SU-DHL-6 (cell line): ENCODE data around the gene VENTX.

ENCODE experiments used
- H2AFZ ChIP-seq: fragments of 200-600 bp; sonication (generic); 2 replicates; pipeline ENCODE4 v1.6.1; 2014; ENCODE audit warnings: low read depth, mild to moderate bottlenecking, moderate library complexity, mixed read lengths, antibody characterized with exemption, low read length; ENCODE audit not compliant: severe bottlenecking
- H3F3A ChIP-seq: fragments of 200-600 bp; shearing (Covaris generic); 2 replicates; pipeline ENCODE4 v1.6.0; 2016; ENCODE audit warnings: antibody characterized with exemption, mild to moderate bottlenecking; ENCODE audit not compliant: insufficient read depth
- H3K27ac ChIP-seq: fragments of 200-600 bp; sonication (generic); 2 replicates; pipeline ENCODE4 v1.5.1; 2016; ENCODE audit warnings: low read depth, mild to moderate bottlenecking, low read length, moderate library complexity, mixed read lengths
- H3K27me3 ChIP-seq: fragments of 200-600 bp; sonication (generic), shearing (Covaris generic); 2 replicates; pipeline ENCODE4 v1.6.0; 2014; ENCODE audit warnings: mild to moderate bottlenecking, low read length
- H3K36me3 ChIP-seq: fragments of 200-600 bp; sonication (generic); 2 replicates; pipeline ENCODE4 v1.6.1; 2014; ENCODE audit warnings: mild to moderate bottlenecking, low read length, mixed read lengths
- H3K4me2 ChIP-seq: fragments of 300-600, 200-600 bp; shearing (Covaris generic), sonication (generic); 2 replicates; pipeline ENCODE4 v1.6.0; 2014; ENCODE audit warnings: low read length, low read depth, mild to moderate bottlenecking; ENCODE audit not compliant: poor library complexity, severe bottlenecking
- H3K4me3 ChIP-seq: fragments of 200-600 bp; sonication (generic); 2 replicates; pipeline ENCODE4 v1.5.1; 2014; ENCODE audit warnings: antibody characterized with exemption, low read length, mild to moderate bottlenecking, mixed read lengths; ENCODE audit not compliant: insufficient read depth, poor library complexity, severe bottlenecking
- H3K79me2 ChIP-seq: fragments of 200-600 bp; sonication (generic); 2 replicates; pipeline ENCODE4 v1.6.1; 2014; ENCODE audit warnings: mild to moderate bottlenecking, low read length, moderate library complexity; ENCODE audit not compliant: insufficient read depth
- H3K9ac ChIP-seq: fragments of 200-600 bp; sonication (generic); 2 replicates; pipeline ENCODE4 v1.7.0; 2014; ENCODE audit warnings: mild to moderate bottlenecking, low read length
- H3K9me2 ChIP-seq: fragments of 200-600 bp; sonication (generic); replicated peaks from 2 replicates; pipeline ENCODE4 v1.6.1; 2014; ENCODE audit warnings: low read length; ENCODE audit not compliant: insufficient read depth
- H3K9me3 ChIP-seq: fragments of 200-600 bp; sonication (generic); 2 replicates; pipeline ENCODE4 v1.6.1; 2014; ENCODE audit warnings: low read length, mixed read lengths; ENCODE audit not compliant: insufficient read depth
- H4K20me1 ChIP-seq: fragments of 200-600 bp; sonication (generic); 2 replicates; pipeline ENCODE4 v1.6.1; 2014; ENCODE audit warnings: low read depth, mild to moderate bottlenecking, antibody characterized with exemption, low read length, moderate library complexity, mixed read lengths
- EZH2phosphoT487 ChIP-seq: fragments of 200-600 bp; sonication (generic), shearing (Covaris generic); conservative IDR thresholded peaks from 2 replicates; pipeline ENCODE4 v1.6.1; 2018; ENCODE audit warnings: mild to moderate bottlenecking, antibody characterized with exemption, low read length, moderate library complexity, mixed read lengths
- TF ChIP-seq, protein P1 (sequence below): fragments of 200-600 bp; sonication (generic); IDR thresholded peaks from one replicate; pipeline ENCODE4 v1.5.1; 2017; ENCODE audit warnings: antibody characterized with exemption, mild to moderate bottlenecking, low read length, moderate library complexity; ENCODE audit not compliant: insufficient read depth, poor library complexity, severe bottlenecking

VENTX gene

DNA sequence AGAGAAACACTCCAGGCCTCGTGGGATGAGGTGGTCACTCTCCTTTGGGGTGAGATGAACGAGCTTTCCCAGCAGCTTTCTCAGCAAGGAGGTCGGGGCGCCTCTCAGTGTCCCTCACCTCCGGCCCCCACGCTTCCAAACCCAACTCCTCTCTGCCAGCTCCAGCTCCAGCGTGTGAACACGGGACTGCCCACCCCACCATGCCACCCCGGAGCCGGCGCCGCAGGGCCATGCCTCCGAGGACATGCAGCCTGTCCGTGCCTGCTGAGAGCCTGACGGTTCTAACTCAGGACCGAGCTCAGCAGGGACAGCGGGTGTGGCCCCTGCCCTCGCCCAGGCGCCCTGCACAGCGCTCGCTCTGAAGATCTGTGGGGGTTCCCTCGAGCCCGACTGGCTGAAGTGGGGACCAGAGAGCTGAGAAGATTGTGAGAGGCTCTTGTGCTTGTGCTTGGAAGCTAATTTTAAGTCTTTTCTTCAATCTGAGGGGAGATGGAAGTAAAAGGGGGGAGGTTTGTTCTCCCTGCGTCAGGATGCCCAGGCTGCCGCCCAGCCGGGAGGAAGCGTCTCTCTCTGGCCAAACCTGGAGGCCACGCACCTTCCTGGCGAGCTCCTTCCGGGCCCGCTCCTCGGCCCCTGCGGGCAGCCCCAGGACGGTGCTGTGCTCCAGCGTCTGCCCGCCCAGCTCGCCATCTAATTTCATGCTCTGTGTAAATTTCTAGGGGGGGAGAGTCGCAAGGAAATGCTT, 44.1 kb downstream of the VENTX start:
- no peaks in the 10 kb centered on the region for H4K20me1 ChIP-seq
- no peak for TF ChIP-seq EZH2phosphoT487
- TF ChIP-seq, protein P1, sequence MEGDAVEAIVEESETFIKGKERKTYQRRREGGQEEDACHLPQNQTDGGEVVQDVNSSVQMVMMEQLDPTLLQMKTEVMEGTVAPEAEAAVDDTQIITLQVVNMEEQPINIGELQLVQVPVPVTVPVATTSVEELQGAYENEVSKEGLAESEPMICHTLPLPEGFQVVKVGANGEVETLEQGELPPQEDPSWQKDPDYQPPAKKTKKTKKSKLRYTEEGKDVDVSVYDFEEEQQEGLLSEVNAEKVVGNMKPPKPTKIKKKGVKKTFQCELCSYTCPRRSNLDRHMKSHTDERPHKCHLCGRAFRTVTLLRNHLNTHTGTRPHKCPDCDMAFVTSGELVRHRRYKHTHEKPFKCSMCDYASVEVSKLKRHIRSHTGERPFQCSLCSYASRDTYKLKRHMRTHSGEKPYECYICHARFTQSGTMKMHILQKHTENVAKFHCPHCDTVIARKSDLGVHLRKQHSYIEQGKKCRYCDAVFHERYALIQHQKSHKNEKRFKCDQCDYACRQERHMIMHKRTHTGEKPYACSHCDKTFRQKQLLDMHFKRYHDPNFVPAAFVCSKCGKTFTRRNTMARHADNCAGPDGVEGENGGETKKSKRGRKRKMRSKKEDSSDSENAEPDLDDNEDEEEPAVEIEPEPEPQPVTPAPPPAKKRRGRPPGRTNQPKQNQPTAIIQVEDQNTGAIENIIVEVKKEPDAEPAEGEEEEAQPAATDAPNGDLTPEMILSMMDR: no peak
- no peaks in the 10 kb centered on the region for H3K79me2 ChIP-seq
- H3K27ac ChIP-seq: no peak overlapping the region
- H3K9me3 ChIP-seq: no peaks in the 10 kb centered on the region
- no peaks in the 10 kb centered on the region for H3K9me2 ChIP-seq
- no peaks in the 10 kb centered on the region for H3K36me3 ChIP-seq
- H3K9ac ChIP-seq: no peak overlapping the region
- no peak overlapping the region for H3K4me2 ChIP-seq
- H3K27me3 ChIP-seq: no peaks in the 10 kb centered on the region
- no peak overlapping the region for H2AFZ ChIP-seq
- no peak overlapping the region for H3K4me3 ChIP-seq
- H3F3A ChIP-seq: no peaks in the 10 kb centered on the region

DNA sequence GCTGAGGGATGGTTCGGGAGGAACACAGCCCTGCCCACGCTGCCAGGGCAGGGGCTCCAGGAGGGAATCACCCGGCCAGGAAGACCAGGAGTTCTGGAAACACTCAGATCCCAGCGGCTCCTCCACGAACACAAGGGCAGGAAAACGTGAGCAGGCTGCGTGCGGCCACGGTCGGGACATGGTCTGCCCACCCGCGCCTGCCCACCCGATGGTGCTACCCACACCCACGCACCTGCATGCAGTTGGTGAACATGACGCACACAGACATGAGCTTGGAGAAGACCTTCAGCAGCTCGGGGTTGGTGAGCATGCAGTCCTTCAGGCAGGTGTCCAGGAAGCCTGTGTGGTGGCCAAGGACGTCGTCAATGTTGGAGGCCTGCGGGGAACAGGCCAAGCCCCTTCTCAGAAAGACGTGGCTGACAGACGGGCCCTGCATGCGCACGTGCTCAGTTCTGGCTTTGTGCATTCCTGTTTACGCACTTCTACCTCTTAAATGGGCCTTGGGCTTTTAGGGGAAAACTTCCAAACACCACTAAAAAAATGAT, 45.3 kb downstream of the VENTX start:
- Histone ChIP-seq H3K27ac (no peak overlapping the region), H3K4me2 (no peak overlapping the region), H3K9me3 (no peaks in the 10 kb centered on the region), H3K27me3 (no peaks in the 10 kb centered on the region), H4K20me1 (no peaks in the 10 kb centered on the region), H3K79me2 (no peaks in the 10 kb centered on the region), H3K36me3 (no peaks in the 10 kb centered on the region), H3K9ac (no peak overlapping the region), H3K4me3 (no peak overlapping the region), H2AFZ (no peak overlapping the region), H3F3A (no peaks in the 10 kb centered on the region), H3K9me2 (no peaks in the 10 kb centered on the region)
- TF ChIP-seq, protein P1: no peak
- no peak for TF ChIP-seq EZH2phosphoT487

DNA sequence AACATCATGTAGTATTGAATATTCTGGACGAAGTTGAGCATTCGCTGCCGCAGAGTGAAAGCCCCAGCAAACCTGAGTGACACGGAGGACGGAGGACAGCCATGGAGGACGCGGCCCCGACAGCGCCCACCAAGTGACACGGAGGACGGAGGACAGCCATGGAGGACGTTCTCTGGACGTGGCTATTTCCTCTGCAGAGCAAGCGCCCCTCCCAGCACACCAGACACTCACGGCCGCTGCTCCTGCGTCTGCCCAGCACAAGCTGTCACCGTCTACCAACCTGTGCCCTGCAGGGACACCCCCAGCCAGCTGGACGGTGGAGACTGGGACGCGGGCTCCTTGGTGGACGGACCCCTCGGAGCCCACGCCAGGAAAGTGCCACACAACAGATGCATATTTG, 46.3 kb downstream of the VENTX start:
- TF ChIP-seq EZH2phosphoT487: no peak
- TF ChIP-seq, protein P1: no peak
- no peaks in the 10 kb centered on the region for H3K9me2 ChIP-seq
- no peak overlapping the region for H3K27ac ChIP-seq
- no peaks in the 10 kb centered on the region for H3K79me2 ChIP-seq
- H3K4me2 ChIP-seq: no peak overlapping the region
- H3K4me3 ChIP-seq: no peak overlapping the region
- no peaks in the 10 kb centered on the region for H3K36me3 ChIP-seq
- no peaks in the 10 kb centered on the region for H3F3A ChIP-seq
- no peaks in the 10 kb centered on the region for H3K27me3 ChIP-seq
- no peaks in the 10 kb centered on the region for H4K20me1 ChIP-seq
- no peak overlapping the region for H3K9ac ChIP-seq
- H2AFZ ChIP-seq: no peak overlapping the region
- no peaks in the 10 kb centered on the region for H3K9me3 ChIP-seq
